Ureter (tissue), 1 donor: ENCODE data around the gene EMP1. TPM values are rescaled to one million over a fixed set of nuclear protein-coding genes. Genes with fewer than 3 reads are reported as not detected.

Experiments used
- DNase-seq: peaks from one replicate; pipeline ENCODE4 v3.0.0-alpha.2; 2020; ENCODE audit warnings: low spot score
- total RNA-seq: library from RNA; stranded (reverse); gene quantifications from one replicate; pipeline ENCODE4 v1.2.4, GENCODE V29; 2023
- donor health status: DM: yes; HTN: yes; CAD: no.

Gene EMP1, protein sequence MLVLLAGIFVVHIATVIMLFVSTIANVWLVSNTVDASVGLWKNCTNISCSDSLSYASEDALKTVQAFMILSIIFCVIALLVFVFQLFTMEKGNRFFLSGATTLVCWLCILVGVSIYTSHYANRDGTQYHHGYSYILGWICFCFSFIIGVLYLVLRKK
- total RNA-seq, result 193 TPM

DNA sequence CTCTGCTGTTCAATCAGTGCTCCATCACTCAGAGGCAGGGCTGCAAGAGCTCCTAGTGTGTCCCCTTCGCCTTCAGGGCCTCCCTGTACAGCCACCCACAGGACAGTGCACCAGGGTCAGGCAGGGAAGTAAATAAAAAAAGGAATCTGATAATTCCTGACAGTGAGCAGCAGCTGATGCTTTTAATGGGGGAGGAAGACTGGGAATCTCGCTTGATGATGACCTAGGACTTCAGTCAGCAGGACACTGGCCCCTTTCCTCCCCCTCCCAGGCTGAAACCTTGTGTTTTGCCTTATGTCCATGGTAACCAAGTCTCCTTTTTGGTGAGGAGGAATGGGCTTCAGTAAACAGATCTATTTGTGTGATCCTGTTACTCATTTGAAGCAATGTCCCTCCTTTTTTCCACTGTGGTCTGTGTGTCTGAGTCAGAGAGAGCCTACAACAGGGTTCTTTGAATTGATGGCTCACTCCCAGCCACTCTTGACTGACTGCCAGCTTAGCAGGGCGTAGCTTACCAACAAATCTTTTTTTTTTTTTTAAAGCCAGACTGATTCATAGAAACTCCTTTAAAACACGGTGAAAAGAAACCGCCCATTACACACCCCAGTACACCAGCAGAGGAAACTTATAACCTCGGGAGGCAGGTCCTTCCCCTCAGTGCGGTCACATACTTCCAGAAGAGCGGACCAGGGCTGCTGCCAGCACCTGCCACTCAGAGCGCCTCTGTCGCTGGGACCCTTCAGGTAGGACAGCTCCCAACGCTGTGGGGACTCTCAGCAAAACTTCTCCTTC lies at the start of gene EMP1:
Gene EMP1 (plus strand): TSS at position 597 of the 792 bp plus-strand sequence. CDS start 14,785 bp downstream, outside the sequence.
- peak; percentile 95 for DNase-seq

DNA sequence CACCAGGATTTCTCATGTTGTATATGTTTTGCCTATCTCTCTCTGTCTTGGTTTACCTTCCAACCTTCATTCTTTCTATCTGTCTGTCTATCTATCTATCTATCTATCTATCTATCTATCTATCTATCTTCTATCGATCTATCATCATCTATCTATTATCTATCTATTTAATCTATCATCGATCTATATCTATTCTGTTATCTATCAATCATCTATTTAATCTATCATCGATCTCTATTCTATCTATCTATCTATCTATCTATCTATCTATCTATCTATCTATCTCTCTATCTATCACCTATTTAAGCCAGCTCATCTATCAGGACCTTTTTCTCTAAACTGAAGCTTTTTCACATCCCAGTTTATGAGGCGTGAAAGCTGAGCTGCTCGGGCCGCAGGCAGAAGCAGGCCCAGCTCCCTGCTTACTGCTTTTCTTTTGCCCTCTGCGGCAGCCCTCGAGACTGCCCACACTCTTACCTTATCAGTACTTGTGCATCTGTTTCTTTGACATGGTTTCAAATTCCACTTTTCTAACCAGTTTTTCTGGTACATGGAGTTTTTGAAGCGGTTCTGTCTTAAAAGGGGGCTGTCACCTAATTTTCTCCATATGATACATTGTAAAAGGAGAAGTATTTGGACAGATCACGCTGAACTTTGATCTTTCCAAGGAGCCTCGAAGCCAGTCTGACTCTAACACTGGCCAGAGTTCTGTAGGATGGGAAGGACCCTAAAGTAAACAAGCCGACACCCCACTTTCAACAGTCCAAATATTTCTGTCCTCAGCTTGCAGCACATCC lies 48.6 kb upstream of the EMP1 start:
- DNase-seq, result no peak

DNA sequence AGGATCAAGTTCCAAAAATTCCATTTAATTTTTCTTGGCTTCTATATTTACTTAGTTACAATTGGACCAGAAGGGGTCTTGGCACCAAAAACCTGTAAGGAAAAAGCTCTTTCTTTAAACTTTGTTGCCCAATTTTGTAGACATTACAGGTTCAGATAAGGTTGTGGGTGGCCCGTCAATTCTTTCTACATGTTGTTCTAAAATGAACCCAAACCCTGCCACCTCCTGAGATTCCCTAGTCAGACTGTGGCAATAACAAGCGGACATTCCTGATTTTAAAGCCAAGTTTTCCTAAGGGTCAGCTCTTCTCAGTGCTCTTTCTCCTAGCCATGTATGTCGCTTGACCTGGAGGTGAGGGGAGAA lies 48.1 kb upstream of the EMP1 start:
- no peak for DNase-seq

DNA sequence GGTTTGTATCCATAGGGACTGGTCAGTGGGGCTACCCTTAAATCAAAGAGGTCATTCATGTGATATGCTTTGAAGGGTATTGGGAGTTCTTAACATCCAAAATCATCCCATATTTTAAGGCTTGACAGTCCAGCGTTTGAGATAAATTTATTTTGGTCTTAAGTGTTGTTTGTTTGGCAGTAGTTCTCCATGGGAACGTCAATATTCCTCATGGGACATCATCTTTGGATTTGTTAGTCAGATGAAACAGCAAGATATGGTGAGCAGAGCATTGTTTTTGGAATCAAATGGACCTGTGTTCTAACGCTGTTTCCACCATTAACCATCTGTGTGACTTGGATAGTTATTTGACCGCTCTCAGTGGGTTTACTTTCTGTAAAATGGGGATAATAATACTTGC lies 47.1 kb upstream of the EMP1 start:
- DNase-seq, result no peak

DNA sequence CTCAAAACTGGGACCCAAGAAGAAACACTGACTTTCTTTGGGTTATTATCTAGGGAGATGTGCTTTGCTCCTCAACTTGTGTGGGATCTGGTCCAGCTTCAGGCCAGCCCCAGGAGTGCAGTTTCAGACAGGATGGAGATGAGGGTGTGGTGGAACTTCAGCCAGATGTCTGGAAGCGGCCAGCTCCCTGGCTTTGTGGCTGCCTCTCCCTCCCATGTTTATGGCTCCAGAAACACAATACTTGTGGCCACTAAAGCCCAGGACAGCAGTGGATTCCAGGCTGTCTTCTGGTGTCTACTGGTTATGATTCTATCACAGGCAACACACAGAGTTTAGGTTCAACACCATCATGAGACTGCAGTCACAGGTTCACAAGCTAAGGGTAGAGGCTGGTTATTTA lies 44.2 kb upstream of the EMP1 start:
- no peak for DNase-seq

DNA sequence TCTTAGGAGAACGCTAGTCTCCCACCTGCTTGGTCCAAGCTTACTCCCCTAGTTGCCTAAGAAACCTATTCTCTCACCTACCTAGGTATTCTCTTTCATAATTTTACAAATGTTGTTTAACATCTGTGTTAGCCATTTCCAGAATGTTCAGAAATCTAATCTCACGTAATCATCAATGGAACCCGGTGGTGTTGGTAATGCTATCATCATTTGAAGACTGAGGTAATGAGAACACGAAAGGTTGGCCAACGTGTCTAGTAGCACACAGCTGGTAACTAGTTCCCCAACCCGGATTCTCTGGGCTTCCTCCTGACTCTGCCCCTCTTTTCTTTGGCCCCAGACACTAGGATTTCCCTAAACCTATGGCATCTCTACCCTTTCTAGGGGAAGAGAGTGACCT lies 43.8 kb upstream of the EMP1 start:
- no peak for DNase-seq

DNA sequence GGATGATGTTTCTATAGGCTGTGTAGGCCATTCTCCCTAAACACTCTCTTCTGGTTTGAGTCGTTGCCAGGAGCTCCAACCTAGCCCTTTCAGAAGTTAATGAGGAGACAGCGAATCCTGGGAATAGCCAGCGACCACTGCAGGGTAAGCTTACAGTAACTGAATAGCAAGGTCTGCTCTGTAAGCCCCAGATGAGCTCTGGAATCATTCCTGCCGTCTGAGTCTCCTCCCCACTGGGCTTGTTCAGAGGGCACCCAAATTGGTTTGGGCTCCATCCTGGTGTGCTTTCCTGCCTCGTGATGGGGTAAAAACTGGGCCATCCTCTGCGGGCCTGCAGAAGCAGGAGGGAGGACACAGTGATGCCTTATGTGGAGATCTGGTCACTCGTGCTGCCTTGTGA lies 43.3 kb upstream of the EMP1 start:
- DNase-seq, result no peak

DNA sequence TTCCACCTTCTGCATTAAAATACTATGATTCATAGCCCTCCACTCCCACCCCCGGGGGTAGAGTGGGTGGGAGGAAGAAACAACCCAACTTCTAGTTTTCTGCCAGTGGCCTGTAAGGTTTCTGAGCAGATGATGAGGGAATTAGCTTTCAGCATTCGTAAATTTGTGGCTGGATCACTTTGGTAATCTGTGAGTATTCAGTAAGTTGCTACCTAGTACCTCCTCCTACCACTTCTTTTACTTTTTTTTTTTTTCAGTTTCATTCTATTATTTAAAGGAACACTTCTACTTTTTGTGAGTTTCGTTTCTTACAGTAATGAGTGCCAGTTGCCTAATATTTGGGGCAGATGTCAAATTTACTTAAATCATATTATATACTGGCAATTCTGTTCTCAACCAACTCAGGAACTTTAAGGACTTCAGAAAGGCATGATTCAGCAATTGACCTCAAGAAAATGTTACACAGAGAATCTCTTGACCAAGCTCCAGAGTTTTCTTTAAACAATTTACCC lies 42.4 kb upstream of the EMP1 start:
- no peak for DNase-seq

DNA sequence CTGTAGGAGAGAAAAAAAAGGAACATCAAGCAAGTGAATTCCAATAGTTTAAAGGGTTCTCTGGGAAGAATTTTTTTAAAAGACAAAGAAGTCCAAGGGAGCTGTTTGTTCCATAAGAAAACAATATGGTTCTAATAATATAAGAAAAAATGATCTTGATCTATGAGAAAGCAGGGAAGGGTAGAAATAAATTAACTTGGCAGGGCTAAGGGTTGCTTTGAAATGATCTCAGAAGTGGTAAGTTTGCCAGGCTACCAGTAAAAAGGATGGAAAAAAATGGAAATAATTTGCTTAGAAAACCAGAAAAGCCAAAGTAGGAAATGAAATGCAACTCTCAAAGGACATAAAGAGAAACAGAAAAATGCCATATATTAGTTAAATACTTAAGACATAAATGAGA lies 41.7 kb upstream of the EMP1 start:
- no peak for DNase-seq

DNA sequence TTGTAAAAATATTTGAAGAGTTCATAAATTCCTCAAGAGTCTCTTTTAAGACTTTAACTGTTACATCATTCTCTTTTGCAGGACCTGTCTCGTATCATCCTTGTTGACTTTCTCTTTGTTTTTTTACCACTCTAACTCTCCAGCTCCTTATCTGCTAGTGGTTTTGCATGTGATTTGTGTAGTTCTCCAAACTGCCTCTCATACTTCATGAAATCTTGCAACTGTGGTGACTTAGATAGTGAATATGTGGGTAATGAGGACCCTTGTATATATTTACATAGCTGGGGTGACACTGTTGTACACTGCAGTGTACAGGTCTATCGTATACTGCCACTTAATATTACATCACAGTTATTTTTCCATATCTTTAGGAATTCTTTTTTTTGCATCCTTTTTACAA lies 40.2 kb upstream of the EMP1 start:
- DNase-seq, result no peak

DNA sequence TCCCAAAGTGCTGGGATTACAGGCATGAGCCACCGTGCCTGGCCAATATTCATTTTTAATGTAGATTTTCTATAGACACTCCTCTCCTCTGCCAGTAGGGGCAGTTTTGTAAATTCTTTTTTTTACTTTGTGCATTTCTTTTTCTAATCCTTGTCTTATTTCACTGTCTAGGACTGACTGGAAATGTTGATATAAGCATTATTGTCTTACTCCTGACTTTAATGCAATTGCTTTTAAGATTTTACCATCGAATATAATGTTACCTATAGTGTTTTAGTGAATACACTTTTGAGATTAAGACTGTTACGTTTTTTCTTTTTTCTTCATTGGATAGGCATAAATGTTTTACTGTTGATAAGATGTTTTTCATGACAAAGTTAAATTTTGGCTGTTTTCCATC lies 35.4 kb upstream of the EMP1 start:
- no peak for DNase-seq

DNA sequence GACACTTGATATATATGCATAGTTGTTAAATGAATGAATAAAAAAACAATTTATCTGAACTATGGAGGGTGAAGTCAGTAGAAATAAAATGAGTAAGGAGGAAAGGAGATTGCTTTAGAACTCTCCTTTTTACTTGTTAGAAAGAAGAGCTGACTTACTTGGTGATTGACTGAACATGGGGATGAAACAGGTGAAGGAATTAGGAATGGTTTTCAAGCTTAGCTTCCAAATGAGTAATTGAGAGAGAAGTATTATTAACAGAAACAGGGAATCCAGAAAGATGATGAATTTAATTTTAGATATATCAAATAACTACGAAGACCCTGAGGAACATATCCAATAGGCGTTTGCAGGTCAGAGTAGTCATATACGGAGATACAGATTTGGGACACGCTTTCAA lies 33.6 kb upstream of the EMP1 start:
- DNase-seq, result no peak

DNA sequence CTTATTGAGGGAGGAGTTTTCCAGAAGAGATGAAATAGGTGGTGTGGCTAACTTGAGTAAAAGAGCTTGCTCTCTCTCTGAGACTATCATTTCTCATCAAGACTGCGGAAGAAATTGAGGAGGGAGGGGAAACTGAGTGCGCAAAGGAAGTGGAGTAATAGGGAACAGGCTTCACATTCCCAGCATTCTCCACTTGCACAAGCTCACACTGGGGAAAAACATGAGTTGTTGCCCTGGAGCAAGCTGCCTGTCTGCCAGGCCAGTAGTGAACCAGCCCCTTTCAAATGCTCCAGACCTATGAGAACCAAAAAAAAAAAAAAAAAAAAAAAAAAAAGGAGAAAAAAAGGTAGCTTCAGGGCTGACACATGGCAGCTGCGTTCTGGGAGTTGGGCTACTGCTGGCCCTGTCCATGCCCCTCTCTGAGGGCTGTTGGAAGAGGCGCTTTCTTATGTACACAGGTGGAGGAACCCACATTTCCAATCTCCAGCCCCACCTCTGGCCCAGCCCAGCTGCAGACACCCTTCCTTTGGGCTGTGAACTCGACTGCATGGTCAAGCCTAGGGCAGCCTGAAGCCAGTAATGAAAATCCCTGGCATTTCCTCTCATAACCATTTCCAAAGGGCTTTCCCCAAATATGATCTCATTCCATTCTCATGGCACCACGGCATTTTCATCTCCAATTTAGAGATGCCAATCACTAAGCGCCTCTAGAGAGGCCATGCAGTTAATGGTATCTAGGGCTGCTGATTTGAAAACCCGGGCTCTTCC lies 32.5 kb upstream of the EMP1 start:
- DNase-seq, result no peak

DNA sequence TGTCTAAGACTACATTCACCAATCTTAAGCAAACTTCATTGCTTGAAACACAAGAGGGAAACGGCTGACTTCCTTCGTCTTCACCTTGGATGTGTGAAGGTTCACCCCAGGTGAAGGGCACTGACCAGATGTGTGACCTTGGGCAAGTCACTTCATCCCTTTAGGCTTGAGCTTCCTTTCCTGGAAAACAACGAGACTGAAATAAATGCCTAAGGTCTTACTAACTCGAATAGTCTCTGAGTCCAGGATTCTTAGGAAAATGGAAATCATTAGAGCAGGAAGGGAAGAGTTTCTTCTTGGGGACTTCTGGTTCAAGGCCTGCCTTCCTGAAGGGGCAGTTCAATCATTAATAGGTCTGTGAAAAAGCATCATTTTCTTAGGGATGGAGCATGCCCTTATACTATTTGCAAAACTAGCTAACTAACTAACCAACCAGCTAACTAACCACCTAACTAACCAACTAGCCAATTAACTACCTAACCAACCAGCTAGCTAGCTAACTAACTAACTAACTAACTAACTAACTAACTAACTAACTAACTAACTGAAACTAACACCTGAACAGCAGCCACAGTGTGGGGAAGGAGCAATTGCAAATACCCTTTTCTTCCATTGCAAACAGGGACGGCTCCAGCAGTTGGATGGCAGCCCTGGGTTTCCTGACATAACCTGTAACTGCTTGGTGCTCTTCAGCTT lies 31.5 kb upstream of the EMP1 start:
- DNase-seq, result no peak

DNA sequence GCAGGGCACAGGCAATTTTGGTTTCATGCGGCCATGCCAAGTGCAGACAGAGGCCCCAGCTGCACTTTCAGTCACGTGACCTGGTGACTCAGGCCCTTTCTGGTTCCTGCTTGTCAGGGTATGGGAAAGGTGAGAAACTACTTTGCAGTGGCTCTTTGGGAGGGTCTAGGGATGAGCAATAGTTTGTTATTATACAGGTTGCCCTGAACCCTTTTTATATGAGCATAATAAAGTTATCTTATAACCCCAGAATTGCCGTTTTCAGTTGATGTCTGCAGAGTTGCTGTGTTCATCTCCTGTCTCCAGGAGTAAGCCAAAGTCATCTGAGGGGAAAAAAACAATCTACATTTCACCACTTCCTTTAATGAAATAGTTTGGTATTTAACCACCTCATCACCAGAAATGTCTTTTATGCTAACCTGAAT lies 30.9 kb upstream of the EMP1 start:
- peak; percentile 90 for DNase-seq

DNA sequence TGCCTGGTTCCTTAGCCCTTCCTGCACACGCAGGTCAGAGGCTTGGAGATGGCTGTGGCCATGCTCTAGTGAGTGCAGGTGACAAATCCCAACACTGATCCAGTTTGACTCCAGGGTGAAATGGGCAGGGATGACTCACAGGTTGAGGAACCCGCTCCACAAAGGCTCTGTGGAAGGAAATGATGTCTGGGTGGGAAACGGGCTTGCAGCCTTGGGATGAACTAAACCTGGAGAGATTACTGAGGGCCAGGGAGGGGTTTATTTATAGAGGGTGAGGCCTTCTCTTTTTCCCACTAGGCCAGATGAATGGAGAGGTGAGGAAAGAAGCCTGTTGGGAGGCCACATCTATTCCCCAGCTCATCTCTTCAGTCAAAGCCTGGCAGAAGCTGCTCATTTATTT lies 29.3 kb upstream of the EMP1 start:
- no peak for DNase-seq

DNA sequence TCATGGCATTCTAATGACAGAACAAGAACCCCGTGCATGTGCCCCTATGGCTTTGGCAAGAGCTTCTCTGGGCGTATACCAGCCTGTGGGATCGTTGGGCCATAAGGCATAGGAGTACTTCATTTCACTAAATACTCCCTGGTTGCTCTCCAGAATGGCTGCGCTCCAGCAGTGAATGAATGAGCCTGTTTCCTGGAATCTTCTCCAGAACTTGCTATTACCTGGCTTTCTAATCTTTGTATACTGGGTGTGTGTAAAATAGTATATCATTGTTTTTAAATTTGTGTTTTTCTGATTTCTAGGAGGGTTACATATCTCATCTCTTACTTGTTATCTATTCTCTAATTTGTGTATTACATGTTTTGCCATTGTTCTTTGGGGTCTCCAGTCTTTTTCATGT lies 28.6 kb upstream of the EMP1 start:
- no peak for DNase-seq

DNA sequence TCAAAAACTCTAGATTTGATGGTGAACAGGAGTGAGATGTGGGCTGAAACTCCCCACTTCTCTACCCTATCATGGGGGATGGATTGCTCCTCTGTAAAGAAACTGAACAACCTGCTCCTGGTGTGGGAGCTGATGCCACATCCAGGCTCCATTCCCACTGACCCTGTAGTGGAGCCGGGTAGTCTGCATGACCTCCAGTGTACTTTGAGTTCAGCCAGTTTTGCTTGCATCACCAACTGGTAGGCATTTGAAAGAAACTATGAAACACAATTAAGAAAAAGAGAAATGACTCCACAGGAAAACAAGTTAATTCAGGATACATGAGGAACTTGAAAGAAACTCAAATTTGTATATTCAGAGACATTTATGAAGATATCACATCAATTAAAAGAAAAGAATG lies 27.3 kb upstream of the EMP1 start:
- DNase-seq, result no peak

DNA sequence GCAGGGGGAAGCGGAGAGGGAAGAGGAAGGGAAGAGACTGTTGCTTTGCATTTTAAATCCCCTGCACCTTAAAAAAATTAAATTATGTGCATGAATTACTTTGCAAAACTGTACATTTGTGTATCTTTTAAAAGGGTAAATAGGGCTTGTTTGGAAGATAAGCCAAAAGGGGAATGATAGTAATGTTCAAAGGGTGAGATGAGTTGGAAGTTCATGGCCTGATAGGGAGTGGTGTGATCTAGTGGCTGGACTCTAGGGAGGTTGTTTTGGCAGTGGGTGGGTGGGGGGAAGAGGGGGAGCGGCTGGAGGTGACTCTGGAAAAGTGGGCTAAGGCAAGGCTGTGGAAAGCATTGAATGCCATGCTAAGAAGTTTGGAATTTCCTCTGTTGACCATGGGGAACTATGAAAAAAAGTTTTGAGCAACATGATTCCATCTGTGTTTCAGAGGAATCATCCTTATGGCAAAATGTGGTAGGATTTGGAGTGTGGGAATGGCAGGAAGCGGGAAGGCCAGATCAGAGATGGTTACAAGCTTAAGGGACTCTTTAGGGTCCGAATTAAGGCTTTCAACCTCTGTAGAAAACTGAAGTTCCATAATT lies 25.5 kb upstream of the EMP1 start:
- DNase-seq, result no peak

DNA sequence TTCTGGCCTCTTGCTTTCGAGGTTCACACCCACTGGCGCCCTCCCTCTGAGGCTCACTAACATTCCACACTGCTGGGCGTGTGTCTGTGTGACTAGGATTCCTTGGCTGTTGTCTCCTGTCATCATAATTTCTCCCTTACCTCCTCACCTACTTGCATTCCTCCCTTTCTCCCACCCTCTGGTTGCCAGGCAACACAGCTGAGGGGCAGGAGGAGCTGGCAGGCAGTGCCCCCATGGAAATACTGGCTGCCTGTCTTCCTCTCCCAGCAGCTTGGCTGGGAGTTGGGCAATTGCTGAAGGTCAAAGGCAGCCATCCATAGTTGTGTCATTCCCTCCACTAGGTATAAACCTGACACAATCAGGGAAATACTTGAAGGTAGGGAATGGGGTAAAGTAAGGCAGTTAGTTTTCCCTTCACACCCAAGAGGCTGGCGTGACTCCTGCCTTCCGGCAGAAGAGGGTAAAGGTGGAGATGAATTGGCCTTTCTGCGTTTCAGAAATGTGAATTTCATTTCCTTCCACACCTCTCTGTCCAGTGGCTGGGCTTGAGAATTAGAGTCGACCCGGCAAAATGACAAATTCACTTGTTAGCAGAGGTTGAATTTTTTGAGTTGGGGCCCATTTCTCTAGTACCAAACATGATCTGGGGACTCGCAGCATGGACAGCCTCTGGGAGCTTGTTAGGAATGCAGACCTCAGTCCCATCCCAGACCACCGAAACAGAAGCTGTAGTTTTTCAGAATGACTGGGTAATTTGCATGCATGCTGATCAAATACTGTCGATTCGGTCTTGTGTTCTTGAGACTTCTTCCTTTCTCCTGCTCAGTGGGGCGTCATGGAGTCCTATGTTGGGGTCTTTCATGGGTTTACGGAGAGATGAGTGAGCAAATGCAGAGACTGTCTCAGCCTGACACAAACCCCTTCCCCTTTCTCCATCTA lies 24.3 kb upstream of the EMP1 start:
- DNase-seq, result no peak
